AG04450 (cell line): ENCODE measurements around the gene MTG1. TPM values are rescaled to one million over a fixed set of nuclear protein-coding genes. Genes with fewer than 3 reads are reported as not detected.

Experiments used
- CTCF ChIA-PET: fragments of 300-600, 350-600 bp; formaldehyde crosslinking; extraction: SDS; loops from one replicate; lab custom pipeline; 2022; ENCODE audit warnings: antibody characterized with exemption, inconsistent platforms; lab: Charles Lee
- POLR2A ChIA-PET: fragments of 350-600 bp; formaldehyde crosslinking; extraction: SDS; loops from one replicate; lab custom pipeline; 2021; ENCODE audit warnings: antibody characterized with exemption, inconsistent platforms; lab: Yijun Ruan, JAX
- DNase-seq: peaks from one replicate; pipeline ENCODE4 v3.0.0-alpha.2; 2011; ENCODE audit warnings: low read depth, low spot score
- H3K27ac ChIP-seq: one replicate; pipeline ENCODE4 v1.5.1; 2012; ENCODE audit warnings: low read depth, low read length, control low read depth
- H3K27me3 ChIP-seq: one replicate; pipeline ENCODE4 v1.6.0; 2012; ENCODE audit warnings: low read length; ENCODE audit not compliant: control insufficient read depth, insufficient read depth
- H3K4me3 ChIP-seq: 2 replicates; pipeline ENCODE4 v1.5.1; 2011; ENCODE audit warnings: mild to moderate bottlenecking, low read depth, low read length, control low read depth
- H3K9me3 ChIP-seq: 2 replicates; pipeline ENCODE4 v1.5.1; 2012; ENCODE audit warnings: low read length; ENCODE audit not compliant: control insufficient read depth, insufficient read depth
- polyA plus RNA-seq: library from polyadenylated mRNA; depleted of rRNA; stranded (reverse); fragments of >200 nt; gene quantifications from 2 replicates; pipeline ENCODE4 v1.2.3, GENCODE V29; 2011
- TF ChIP-seq, protein P1 (sequence below): IDR thresholded peaks from 2 replicates; pipeline ENCODE4 v1.5.1; 2011; ENCODE audit warnings: low read depth, low read length, control low read depth, inconsistent platforms

Gene MTG1
- polyA plus RNA-seq, 1 experiment: 36.1 TPM

DNA sequence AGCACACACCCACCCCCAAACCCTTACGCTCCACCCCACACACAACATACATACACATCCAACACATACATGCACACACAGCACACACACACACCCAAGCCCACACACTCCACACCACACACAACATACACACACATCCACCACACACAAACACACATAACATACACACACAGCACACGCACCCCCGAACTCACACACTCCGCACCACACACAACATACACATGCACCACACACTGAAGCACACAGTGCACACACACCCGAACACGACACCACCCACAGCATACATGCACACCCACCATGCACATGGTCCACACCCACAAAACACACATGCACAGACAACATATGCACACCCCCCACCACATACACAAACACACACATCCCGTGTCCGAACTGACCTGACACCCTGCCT lies 44.8 kb upstream of the MTG1 start:
- TF ChIP-seq, protein P1, sequence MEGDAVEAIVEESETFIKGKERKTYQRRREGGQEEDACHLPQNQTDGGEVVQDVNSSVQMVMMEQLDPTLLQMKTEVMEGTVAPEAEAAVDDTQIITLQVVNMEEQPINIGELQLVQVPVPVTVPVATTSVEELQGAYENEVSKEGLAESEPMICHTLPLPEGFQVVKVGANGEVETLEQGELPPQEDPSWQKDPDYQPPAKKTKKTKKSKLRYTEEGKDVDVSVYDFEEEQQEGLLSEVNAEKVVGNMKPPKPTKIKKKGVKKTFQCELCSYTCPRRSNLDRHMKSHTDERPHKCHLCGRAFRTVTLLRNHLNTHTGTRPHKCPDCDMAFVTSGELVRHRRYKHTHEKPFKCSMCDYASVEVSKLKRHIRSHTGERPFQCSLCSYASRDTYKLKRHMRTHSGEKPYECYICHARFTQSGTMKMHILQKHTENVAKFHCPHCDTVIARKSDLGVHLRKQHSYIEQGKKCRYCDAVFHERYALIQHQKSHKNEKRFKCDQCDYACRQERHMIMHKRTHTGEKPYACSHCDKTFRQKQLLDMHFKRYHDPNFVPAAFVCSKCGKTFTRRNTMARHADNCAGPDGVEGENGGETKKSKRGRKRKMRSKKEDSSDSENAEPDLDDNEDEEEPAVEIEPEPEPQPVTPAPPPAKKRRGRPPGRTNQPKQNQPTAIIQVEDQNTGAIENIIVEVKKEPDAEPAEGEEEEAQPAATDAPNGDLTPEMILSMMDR: no peak
- POLR2A ChIA-PET: no interaction called here
- Histone ChIP-seq H3K9me3 (no peaks in the 10 kb centered on the region; the same call in 1 of the 2 replicates), H3K27ac (no peak overlapping the region), H3K4me3 (no peak overlapping the region), H3K27me3 (peaks cover 13% of the 10 kb centered on the region)
- DNase-seq: no peak
- CTCF ChIA-PET: no interaction called here

DNA sequence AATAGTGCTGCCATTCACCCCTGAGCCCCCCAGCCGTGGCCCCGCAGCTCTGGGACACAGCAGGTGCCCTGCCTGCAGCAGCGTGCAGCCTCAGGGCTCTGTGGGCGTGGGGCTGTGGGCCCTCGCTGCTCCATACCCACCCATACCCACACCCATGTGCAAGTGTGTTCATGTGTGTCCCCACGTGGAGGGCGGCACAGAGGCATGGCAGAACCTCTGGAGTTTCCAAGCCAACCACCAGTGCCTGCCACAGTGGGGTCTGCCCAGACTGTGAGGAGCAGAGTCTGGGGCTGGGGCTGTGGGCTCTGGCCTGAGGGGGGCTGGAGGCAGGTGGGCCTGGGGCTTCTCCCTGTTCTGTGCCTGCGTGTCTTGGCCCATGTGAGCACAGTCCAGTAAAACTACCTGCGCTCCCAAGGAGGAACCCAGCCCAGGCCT lies 44.4 kb upstream of the MTG1 start:
- H3K27ac ChIP-seq: no peak overlapping the region
- no peak overlapping the region for H3K4me3 ChIP-seq
- H3K27me3 ChIP-seq: peaks cover 10% of the 10 kb centered on the region
- no peak for DNase-seq
- POLR2A ChIA-PET: no interaction called here
- TF ChIP-seq, protein P1: no peak
- CTCF ChIA-PET: no interaction called here
- no peaks in the 10 kb centered on the region; the same call in 1 of the 2 replicates for H3K9me3 ChIP-seq

DNA sequence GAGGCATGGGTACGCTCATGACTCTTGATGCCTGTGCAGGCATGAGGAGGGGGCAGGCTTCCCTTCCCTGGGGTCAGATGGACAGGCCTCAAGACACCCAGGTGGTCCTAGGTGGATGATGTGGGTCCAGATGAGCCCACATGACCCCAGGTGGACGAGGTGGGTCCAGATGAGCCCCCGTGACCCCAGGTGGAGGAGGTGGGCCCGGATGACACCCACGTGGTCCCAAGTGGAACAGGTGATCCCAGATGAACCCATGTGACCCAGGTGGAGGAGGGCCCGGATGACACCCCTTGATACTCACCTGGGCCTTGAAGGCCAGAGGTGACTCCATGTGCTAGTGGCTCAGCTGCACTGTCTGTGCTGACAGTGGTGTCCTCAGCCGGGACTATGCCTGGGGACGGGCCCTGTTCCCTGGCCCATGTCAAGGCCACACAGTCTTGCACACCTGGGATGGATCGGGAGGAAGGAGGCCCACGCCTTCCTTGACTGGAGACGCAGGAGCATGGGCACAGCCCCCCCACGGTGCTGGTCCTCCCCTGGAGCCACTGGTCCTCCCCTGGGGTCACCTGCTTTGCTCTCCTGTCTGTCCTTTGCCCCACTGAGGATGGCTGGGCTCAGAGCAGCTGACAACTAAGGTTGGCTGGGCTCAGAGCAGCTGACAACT lies 43.5 kb upstream of the MTG1 start:
- TF ChIP-seq, protein P1: no peak
- no peaks in the 10 kb centered on the region; the same call in 1 of the 2 replicates for H3K9me3 ChIP-seq
- ChIA-PET CTCF (interaction anchor here (1.9 kb wide), 1 partner anchor 21 kb away, joined by 7 read pairs; no protein-coding TSS in a partner anchor), POLR2A (interaction anchor here (1.2 kb wide), 1 partner anchor 11 kb away, joined by 3 read pairs; no protein-coding TSS in a partner anchor)
- H3K27ac ChIP-seq: no peak overlapping the region
- H3K4me3 ChIP-seq: no peak overlapping the region
- no peak for DNase-seq
- peaks cover 5% of the 10 kb centered on the region for H3K27me3 ChIP-seq

DNA sequence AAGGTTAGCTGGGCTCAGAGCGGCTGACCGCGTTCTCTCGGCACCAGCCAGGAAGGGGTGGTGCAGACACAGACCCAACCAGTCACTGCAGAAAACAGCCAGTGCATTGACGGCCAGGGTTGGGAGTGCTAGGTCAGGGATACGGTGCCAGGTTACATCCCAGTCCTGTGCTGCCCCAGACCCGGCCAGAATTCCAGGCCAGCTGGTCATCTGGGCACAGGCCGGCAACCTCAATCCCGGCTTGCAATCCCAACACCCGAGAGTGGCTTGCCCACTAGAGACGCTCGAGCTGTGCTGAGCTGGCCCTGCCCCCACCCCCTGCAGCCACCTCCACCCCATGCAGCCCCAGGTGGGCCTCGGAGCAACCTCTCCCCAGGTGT lies 43.0 kb upstream of the MTG1 start:
- Histone ChIP-seq H3K4me3 (no peak overlapping the region), H3K9me3 (no peaks in the 10 kb centered on the region; the same call in 1 of the 2 replicates), H3K27ac (no peak overlapping the region), H3K27me3 (peaks cover 3% of the 10 kb centered on the region)
- TF ChIP-seq, protein P1: no peak
- CTCF ChIA-PET: interaction anchor here (0.6 to 1.9 kb wide), 2 partner anchors 21 to 37 kb away, joined by 3 to 7 read pairs; no protein-coding TSS in a partner anchor
- DNase-seq: no peak
- POLR2A ChIA-PET: interaction anchor here (1.2 kb wide), 1 partner anchor 11 kb away, joined by 3 read pairs; no protein-coding TSS in a partner anchor
